HG03521 (cell line): ENCODE results near the gene STK32C.

Experiments
- ATAC-seq: cut with Tn5 transposase; IDR thresholded peaks from one replicate; pipeline ENCODE4 v1.9.1; 2021; ENCODE audit warnings: mild to moderate bottlenecking, moderate library complexity; ENCODE audit not compliant: unreplicated experiment

The STK32C gene

DNA sequence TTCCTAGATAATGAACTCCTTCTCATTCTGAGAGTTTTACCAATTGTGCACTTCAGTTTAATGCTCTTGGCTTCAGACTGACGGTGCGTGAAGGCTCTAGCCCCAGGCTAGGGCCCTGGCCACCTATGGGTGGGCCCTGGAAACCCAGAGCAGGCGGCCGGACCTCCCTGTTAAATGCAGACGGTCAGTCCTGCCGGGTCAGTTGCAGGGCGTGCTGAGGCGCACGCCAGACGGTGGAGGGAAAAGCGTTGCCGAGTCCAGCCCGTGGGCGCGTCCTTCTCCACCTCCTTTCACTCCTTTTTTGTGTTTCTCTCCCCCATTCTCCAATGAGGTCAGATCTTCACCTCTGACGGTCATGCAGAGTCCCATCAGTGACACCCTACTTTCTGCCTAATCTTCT is 118.7 kb downstream of the STK32C start:
- no peak for ATAC-seq

DNA sequence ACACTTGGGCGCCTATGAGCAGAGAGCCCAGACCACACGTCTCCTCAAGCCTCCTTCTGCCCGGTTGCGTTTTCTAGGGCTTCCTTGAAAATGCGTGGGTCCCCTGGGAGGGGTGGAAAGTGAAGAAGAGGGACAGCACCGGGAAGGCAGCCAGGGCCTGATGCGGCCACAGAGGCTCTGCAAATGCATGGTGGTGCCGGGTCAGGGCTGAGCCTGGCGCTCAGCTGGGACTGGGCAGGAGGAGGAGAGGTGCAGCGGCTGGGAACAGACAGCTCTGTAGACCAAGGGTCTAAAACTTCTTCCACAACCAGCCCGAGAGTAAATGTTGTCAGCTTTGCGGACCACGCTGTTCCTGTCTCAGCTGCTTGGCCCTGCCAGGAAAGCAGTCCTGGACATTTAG is 119.4 kb downstream of the STK32C start:
- ATAC-seq = no peak

DNA sequence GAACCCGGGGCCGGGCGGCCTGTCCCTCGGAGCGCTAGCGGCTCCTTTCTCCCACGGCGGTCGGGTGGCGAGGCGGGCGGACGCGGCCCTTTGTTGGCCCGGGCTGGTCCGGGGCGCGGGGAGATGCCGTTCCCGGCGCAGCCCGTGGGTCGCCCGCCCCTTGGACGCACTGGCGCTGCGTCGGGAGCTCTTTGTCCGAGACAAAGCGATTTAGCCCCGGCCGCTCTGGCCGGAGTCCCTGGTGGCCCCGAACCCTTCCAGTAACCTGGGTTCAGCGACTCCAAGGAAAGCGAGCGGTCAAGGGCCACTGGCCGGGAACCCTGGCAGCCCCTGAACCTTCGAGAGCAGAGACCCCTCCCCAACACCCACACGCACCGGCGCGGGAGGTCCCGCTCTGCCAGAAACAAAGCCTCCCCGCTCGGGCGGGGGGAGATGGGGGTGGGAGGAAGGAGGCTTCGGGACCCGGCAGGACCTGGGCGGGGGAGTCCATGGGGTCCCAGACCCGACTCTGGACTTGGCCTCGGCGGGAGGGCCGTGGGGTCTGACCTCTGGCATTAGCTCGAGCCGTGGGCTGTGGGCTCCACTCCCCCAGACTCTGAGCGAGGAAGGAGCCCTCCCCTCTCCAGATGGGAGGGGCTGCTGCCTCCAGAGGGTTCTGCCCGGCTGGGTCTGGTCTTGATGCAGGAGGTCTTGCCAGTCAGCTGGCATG is 120.2 kb downstream of the STK32C start:
- ATAC-seq = no peak

DNA sequence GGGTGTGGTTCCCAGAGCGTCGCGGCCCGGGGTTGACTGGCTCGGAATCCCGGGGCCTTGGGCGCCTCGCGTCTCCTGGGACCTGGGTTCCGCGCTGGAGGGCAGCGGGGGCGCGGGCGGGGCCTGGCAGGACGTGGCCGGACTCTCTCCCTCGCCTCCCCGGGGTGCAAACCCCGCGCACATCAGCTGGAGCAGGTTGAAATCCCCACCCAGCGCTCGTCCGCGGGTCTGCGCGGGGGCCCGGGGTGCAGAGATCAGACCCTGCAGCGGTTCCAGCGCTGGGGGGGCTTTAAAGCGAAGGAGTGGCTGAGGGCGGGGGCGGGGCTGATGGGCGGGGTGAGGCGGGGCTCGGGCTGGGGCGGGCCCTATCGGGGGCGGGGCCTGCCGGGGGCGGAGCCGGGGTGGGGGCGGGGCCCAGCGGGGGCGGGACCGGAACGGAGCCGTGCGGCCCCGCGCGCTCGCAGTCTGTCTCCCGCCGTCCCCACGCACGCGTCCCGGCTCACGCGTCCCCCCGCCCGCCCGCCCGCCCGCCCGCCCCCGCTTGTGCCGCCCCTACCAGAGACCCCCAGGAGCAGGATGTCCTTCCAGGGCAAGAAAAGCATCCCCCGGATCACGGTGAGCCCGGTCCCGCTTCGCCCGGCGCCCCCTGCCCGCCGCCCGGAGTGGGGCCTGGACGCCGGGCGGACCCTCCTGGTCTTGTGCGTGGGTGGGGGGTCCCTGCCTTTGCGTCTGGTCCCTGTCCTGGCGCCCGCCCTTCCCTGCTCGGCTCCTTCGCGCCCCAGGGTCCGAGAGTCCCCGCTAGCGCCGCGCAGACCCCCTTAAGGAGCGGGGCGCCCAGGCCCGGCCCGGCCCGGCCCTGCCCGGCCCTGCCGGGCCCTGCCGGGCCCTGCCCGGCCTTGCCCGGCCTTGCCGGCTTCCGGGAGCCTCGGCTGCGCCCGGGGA is 121.0 kb downstream of the STK32C start, which contains the start of gene DPYSL4:
TSS of gene DPYSL4 (plus strand) at position 461 of the 942 bp plus-strand sequence. CDS start at position 577, 116 bp downstream.
- no peak for ATAC-seq

DNA sequence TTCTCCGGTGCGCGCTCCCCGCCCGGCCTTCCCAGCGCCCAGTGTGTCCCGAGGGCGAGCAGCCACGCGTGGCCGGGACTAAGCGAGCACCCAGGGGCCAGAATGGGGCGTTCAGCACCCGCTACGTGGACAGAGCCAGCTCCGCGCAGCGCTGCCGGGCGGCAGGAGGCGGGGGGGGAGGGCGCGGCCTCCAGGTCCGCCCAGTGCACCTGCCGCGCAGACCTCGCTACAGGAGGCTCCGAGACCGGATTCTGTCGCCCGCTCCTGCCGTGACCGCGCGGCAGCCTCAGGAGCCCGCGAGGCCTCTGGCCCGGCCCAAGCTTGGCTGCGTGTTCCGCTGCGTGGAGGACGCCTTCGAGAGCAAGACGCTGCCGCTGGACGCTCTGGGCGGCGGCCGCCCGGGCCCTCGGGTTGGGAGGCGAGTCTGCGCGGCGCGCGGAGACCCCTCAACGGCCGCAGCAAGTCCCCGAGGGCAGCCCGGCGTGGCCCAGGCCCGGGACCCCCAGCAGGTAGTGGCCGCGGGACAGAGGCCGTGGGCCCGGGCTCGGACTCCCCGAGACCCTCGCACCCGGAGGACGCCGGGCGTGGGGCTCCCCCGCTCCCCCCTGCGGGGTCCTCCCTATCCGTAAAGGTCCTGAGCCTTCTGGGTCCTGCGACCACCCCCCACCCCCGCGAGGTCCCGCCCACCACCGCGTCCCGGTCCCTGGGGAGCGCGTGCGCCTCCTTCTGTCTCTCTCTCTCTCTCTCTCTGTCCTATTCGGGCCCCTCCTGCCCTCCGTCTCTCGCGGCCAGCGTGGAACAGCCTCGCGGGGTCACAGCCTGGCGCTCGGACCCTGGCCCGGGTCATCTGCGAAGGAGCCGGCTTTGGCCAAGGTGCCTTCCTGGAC is 121.9 kb downstream of the STK32C start:
- no peak for ATAC-seq

DNA sequence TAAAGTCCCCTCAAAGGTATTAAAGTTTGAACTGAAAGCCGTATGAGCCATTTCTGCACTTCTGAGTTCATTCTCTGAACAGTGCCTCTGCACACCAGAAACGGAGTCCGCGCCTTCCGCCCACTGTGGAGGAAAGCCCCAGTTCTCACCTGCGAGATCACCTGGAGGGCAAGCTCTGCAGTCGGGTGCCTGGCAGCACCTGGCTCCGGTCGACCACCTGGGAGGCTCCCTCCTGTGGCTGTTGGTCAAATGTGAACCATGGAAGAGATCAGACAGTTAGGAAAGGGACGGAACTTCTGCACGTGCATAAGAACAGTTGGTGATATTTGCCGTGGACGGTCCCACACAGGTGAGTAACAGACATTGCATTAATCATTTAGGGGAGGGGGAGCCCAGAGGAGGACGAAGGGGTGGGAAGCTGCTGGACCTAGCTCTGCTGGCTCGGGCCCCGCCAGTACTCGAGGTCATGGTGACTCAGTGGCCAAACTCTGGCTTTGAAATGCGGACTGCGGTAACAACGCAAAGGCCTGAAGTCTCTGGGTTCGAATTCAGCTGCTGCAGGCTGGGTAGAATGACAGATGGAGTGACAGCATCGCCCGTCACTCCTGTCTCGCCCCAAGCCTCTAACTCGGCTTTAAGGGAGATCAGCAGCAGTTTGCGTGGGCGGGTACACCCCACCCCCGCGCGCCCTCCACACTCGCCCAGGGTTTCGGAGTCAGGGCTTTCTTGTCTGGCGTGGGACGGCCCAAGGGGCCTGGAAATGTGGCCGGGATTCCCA is 122.7 kb downstream of the STK32C start:
- ATAC-seq = no peak

DNA sequence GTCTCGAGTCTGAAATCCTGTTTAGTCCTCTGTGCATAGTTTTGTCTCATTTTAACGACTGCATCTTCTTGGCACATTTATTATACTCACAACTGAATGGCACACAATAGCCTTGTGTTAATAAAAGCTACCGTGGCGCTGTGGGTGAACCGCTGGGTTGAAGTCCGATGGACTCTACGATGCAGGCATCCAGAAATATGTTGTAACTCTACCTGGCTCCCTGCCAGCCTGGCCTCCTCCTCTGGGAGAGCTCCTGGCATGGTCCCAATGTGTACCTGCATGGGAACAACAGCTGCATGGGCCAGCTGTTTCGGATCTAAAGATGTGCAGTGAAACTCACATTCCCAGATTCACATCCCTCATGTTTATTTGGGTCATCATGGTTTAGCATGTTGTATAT is 124.7 kb downstream of the STK32C start:
- ATAC-seq = no peak

DNA sequence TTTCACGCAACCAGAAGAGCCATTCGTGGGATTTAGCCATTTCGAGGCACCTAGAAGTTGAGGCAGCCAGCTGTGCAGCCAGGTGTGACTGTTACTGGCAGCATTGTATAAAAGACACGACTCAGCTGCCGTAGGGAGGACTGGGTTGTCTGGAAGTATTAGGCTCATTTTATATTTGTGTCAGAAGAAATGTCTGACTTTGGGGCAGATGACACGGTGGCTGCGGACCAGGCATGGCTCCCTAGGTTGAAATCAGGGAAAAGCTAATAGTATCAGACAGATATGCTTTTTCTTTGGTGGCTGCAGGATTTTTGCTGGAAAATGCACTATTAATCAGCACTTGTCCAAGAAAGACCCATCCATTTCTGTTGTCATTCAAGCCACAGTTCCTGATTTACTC is 125.2 kb downstream of the STK32C start:
- no peak for ATAC-seq

DNA sequence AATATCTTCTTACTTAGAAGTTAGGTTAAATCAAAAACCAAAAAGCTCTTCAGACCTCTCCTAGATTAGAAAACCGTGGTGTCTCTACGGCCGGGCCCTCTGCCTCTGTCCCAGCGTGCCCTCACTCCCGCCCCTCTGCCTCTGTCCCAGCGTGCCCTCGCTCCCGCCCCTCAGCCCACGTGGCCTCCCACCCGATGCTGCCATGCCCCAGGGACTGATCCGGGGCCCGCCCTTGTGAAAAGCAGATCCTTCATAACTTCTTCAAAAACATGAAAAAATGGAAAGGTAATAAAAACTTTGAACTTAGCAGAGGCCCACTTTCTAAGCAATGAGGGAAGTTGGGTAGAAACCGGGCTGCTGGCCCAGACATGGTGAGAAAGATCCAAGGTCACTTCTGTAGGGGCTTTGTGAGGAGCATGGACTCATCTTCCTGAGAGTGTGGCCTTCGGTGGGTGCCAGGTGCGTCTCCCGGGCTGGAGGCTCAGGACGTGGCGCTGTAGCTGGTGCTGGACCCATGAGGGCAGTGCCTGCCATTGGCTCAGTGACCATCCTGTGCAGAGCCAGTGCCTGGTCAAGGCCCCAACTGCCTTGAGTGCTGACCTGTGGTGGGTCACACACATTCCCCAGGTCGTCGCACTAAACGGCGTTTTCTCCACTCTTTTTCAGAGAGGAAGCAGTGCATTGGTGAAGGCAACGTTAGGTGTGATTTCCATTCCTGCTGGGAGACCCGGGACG is 125.9 kb downstream of the STK32C start:
- no peak for ATAC-seq

DNA sequence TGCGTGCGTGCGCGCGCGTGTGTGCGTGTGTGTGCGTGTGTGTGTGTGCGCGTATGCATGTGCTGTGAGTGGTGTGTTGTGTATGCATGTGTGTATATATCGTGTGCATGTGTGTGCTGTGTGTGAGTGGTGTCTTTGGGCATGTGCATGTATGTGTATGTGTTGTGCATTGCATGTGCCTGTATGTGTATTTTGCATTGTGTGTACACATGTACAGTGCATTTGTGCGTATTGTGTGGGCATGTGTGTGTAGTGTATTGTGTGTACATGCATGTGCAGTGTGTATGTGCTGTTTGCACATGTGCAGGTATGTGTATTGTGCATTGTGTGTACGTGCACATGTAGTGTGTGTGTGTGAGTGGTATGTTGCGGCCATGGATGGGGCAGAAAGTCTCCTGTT is 127.0 kb downstream of the STK32C start:
- no peak for ATAC-seq

DNA sequence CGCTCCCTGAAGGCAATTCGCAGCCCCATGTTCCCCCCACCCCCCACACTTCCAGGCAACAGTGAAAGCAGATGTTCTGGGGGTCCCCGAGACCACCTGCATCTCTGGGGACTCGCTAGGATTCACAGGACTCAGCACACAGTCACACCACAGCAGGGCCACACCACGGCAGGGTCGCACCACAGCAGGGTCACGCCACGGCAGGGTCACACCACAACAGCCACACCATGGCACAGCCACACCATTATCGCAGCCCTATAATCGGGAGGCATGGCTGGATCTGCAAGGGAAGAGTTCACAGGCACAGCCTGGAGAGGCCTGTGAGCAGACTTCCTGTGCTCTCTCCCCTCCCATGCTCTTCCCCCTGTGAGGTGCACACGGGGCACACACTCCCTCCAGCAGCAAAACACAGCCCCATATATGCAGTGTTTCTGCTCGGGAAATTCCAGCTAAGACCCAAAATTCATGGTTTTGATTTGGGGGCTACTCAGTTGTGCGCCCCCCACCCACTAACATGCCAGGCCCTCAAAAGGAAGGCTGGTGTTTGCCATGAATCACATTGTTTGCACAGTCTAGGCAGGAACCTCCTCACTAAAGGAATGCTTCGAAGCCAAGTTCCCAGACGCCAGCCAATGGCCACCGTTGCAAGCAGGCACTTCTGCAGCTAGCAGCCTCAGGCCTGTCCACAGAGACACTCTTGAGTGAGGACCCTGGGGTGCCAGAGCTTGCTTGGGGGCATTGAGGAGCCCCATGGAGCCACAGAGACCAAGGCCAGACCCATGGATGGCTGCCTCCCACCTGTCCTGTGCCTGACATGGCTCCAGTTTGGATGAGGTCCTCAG is 128.0 kb downstream of the STK32C start:
- ATAC-seq = no peak

DNA sequence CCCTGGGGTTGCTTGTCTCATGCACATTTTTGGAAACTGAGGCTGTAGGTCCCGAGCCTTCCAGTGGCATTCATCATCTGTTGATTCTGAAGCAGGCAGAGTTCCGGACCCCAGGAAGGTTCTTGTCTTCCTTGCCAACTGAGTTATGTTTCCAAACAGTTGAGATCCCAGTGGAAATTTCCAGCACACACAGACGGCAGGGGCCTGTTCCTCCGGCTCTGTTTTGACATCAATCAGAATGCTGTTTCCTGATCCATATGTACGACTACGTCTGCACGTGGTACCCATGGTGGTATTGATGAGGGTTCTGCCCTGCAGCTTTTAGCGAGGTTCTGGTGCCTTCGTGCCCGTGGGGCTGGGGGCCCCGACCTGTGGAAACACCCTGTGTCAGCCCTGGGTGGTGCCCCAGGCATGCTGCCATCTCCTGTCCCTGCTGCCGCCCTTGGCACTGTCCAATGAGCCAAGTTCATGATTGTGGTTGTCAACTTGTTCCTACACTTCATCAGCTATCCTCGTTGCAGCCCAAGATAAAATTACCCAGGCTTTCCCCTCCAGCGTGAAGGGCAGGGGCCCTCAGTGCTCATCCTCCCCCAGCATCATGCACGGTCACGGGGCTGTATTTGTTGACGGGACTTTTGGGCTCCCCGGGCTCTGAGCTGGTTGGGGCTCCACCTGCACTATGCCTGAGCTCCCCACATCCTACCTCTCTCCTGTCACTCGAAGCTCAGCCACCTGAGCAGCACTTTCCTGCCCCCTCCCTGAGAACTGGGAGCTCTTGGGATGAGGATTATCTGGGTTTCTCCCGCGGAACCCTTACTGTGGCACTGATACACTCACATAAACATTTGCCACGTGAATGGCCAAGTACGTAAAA is 128.8 kb downstream of the STK32C start:
- no peak for ATAC-seq

DNA sequence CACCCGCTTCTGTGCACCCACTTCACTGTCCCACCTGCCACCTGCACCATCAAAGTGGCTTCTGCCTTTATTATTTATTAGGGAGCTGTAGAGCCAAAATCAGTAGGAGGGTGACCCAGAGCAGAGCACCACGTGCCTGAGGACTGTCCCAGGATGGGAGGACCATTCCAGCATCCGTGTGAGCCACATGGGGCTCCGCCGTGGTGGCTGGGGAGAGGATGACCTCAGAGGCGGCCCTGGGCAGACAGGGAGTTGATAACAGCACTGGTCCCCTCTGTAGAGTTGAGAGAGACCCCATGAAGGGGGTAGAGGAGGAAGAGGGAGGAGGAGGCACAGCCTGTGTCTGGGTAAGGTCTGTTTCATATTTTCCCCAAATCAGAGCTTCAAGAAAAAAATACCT is 129.7 kb downstream of the STK32C start:
- ATAC-seq = no peak

DNA sequence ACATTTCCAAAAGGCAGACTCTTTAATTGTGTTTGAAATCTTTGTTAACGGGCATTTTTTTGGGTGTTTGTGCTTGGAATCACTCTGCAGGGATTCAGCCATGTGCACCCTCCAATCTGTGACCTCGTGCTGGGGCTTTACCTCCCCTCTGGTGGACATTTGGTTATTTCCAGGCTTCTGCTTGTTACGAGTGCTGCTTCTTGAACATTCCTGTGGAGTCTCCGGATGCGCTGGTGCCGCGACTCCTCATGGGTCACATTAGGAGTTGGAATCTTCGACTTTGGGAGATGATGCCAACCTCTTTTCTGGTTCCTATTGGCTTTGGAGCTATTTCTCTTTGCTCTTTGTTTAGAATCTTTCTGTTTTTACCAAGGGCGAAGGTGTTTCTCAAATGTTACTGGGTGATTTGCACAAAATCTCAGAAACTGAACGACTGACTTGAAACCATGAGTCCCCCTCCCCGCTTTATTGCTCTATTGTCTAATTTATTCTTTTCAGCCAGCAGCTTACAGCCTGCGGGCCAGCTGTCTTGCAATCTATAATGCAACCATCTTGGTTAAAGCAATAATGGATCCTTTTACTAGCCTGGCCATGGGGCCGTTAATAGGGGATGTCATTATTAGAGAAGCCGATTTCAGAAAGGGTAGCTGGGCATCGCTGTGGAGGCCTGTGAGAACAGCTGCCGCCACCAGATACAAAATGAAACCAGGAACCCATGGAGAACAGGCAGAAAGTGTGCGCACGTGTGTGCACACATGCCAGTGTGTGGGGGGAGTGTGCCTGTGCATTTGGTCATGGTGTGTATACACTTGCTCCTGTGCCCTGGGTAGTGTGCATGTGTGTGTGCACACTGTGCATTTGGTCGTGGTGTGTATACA is 130.9 kb downstream of the STK32C start:
- ATAC-seq = no peak

DNA sequence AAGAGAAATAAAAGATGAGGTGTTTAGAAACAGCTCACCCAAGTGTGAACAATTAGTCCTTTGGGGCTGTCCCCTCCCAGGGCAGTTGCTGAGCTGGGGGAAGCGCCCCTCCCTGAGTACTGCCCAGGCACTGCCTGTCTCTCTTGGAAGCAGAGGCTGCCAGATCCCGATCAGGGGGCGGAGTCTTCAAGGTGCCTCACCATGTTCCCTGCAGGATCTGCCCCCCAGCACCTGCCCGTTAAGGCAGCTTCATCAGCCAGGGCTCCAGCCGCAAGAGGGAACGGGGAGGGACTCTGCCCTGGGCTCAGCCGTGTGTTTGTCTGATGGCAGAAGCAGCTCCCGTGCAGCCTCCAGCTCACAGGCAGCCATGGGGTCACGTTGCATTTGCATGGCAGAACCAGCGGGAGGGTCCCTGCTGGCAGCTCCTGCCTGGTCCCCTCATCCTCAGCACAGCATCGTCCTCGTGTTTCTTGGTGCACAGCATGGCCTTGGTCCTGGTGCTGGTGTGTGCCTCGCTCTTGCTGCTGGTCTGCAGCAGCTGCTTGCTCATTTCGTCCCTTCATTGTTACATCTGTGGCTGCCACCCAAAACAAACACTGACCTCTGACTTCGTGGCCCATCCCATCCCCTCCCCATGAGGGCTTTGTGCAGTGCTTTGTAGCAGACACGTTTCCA is 131.7 kb downstream of the STK32C start:
- ATAC-seq = no peak

DNA sequence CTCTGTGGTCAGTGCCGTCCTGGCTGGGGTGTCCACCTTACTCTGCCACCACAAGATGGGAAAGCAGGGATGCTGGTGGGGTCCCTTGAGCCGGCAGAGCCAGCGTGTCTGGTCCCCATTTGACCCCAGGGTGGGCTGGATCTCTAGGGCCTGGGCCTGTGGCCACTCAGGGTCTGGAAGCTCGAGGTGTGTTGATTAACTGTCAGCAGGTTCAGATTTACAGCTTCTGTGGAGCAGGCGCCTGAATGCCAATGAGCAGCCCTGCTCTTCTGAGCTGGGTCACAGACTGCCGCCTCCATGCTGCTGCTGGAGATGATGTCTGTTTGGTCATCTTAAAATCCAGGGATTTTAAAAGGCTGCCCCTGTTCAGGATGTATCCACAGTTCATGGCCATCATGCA is 132.3 kb downstream of the STK32C start:
- ATAC-seq = no peak
